SK-N-SH (cell line): ENCODE measurements around the gene HSD17B11.

Experiments
- EZH2phosphoT487 ChIP-seq: fragments of 200-600 bp; sonication (generic); IDR thresholded peaks from 2 replicates; pipeline ENCODE4 v1.6.1; 2017; ENCODE audit warnings: low read depth, mixed run types, mild to moderate bottlenecking, antibody characterized with exemption, moderate library complexity, borderline replicate concordance
- FOXJ3 ChIP-seq: sonication (generic); formaldehyde crosslinking; IDR thresholded peaks from 2 replicates; pipeline ENCODE4 v1.5.1; 2020; ENCODE audit warnings: mild to moderate bottlenecking, missing genetic modification reagents
- NFIC ChIP-seq: IDR thresholded peaks from 2 replicates; pipeline ENCODE4 v1.4.0; 2012; ENCODE audit warnings: borderline replicate concordance
- POLR2AphosphoS5 ChIP-seq: IDR thresholded peaks from 2 replicates; pipeline ENCODE4 v1.6.1; 2012; ENCODE audit warnings: low read depth, low read length
- TAF1 ChIP-seq: IDR thresholded peaks from 2 replicates; pipeline ENCODE4 v1.6.1; 2012; ENCODE audit warnings: low read depth, mild to moderate bottlenecking, low read length, moderate library complexity, borderline replicate concordance
- TF ChIP-seq, protein P1 (sequence below): fragments of 200-600 bp; sonication (generic); IDR thresholded peaks from 2 replicates; pipeline ENCODE4 v1.6.1; 2017; ENCODE audit warnings: antibody characterized with exemption, mild to moderate bottlenecking, moderate library complexity

DNA sequence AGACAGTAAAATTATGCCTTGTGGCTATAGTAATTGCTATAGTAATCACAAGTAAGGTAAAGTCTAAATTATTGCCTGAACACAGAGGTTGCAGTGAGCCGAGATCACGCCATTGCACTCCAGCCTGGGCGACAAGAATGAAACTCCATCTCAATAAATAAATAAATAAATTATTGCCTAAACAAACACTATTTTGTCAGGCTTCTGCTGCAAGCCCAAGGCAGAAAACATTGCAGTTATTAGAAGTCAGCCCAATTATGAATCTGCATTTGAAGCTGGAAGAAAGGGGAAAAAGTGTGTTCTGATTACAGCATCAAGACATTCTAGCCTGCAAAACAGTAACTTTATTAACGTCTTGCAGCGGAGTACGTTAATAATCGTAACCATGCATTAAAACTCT, 85.4 kb downstream of the HSD17B11 start:
- TF ChIP-seq NFIC (no peak), POLR2AphosphoS5 (no peak), FOXJ3 (CRISPR knock-in tag) (no peak), EZH2phosphoT487 (no peak), TAF1 (no peak)
- TF ChIP-seq, protein P1, sequence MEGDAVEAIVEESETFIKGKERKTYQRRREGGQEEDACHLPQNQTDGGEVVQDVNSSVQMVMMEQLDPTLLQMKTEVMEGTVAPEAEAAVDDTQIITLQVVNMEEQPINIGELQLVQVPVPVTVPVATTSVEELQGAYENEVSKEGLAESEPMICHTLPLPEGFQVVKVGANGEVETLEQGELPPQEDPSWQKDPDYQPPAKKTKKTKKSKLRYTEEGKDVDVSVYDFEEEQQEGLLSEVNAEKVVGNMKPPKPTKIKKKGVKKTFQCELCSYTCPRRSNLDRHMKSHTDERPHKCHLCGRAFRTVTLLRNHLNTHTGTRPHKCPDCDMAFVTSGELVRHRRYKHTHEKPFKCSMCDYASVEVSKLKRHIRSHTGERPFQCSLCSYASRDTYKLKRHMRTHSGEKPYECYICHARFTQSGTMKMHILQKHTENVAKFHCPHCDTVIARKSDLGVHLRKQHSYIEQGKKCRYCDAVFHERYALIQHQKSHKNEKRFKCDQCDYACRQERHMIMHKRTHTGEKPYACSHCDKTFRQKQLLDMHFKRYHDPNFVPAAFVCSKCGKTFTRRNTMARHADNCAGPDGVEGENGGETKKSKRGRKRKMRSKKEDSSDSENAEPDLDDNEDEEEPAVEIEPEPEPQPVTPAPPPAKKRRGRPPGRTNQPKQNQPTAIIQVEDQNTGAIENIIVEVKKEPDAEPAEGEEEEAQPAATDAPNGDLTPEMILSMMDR: no peak
